GM18867 (cell line): ENCODE data around the gene PPP1R2.
"Not testable (repeated sequence)": the region's sequence is repeated elsewhere in the genome, so short reads cannot be mapped to it uniquely, and the experiment has no call there.

Experiments
- ATAC-seq: cut with Tn5 transposase; IDR thresholded peaks from one replicate; pipeline ENCODE4 v1.9.1; 2021; ENCODE audit warnings: mild to moderate bottlenecking, moderate library complexity; ENCODE audit not compliant: unreplicated experiment

Gene PPP1R2

DNA sequence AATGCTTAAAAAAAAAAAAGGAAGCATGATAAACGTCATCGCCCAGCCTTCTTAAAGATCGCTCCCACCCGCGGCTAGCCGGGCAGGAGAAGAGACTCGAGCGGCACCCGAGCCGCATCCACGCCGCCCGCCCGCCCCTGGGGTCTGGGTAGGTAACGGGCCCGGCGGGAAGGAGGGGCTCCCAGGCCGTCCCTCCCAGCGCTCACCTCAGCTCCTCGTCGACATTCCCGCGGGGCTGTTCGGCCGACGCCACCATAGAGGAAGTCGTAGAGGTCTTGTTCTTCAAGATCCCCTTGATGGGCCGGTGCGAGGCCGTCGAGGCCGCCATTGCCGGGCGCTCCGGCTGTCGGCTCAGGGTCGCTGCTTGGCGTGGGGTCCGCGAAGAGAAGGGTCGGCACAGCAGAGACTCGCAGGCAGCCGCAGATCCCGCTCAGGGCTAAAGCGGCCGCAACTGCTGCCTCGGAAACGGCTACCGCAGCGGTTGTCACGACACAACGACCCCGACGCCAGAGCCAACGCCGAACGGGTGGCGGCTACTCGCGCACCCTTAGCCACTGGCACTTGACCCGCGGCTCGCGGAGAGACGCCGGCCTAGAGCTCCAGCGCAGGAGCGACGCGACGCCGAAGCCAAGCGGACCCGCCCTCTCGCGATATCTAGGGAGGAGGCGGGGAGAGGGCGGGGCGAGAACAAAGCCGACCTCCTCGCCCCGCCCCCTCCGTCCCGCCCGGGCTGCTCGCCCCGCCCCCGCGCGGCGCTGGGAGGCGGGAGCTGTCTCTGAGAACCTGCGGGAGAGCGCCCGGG, at the start of gene PPP1R2:
Gene PPP1R2, minus strand, starts transcription at position 628 of the 802 bp plus-strand sequence. Its CDS starts 300 bp downstream, at position 328.
- peak; percentile 79 for ATAC-seq

DNA sequence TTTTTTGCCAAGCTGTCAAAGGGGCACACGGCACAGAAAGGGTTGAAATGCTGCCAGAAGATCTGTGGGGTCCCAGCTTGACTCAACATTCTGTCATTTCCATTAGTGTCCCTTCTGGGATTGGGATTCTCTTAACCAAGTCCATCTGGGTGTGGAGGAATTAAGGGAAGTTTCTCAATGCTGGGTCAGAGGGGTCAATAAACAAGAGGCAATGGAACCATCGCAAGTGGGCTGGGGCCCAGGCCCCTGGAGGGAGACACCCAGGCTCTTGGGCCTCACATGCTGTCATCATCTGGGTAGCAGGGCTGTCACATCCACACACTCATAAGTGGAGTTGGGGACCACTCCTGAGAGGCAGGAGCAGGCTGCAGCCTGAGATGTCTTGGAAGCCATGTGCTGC, 48.7 kb upstream of the PPP1R2 start:
- ATAC-seq: no peak

DNA sequence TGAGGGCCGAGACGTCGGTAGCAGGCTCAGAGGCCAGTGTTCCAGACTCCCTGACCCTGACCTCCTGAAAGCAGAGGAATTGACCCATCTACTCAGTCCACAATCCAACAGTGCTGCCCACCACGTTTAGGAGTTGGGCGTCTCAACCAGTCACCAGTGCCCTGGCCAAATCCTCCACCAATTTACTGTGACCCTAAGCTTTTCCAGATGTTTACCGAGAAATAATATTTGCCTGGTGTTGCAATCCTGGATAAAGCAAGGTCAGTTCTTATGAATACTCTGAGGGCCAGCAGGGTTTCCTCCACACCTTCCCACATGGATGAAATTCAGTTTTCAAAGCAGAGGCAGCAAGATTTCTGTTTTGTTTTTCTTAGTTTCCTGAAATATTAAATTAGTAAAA, 48.1 kb upstream of the PPP1R2 start:
- ATAC-seq: no peak

DNA sequence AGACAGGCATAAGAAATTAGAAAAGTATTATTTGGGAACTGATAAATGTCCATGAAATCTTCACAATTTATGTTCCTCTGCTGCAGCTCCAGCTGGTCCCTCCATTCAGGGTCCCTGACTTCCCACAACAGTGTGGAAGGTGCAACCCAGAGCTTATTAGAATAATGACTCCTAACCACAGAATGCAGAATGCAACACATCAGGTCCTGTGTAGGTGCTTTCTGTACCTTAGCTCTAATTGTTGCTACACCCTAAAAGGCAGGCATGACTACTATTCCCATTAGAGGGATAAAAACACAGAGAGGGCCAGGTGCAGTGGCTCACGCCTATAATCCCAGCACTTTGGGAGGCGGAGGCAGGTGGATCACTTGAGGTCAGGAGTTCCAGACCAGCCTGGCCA, 47.3 kb upstream of the PPP1R2 start:
- not testable (repeated sequence) for ATAC-seq

DNA sequence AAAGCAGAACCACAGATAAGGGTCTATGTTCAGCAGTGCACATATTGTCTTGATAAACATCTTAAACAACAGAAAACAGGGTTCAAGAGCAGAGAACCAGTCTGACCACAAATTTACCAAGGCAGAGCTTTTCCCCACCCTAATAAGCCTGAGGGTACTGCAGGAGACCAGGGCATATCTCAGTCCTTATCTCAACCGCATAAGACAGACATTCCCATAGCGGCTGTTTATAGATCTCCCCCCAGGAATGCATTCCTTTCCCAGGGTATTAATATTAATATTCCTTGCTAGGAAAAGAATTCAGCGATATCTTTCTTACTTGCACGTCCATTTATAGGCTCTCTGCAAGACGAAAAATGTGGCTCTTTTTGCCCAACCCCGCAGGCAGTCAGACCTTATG, 46.7 kb upstream of the PPP1R2 start:
- not testable (repeated sequence) for ATAC-seq

DNA sequence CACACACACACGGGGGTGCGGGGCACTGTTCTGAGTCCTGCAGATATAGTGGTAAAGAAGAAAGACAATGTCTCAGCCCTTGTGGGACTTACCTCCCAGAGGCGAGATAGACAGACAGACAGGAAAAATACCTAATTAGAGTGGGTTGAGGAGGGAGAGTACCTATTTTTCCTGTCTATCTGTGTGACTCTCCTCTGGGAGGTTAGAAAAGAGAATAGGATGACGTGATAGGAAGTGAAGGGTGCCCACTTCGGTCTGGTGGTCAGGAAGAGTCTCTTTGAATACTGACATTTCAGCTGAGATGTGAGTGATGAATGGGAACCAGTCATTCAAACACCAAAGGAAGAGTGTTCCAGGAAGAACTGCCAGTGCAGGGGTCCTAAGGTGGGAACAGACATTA, 44.7 kb upstream of the PPP1R2 start:
- no peak for ATAC-seq

DNA sequence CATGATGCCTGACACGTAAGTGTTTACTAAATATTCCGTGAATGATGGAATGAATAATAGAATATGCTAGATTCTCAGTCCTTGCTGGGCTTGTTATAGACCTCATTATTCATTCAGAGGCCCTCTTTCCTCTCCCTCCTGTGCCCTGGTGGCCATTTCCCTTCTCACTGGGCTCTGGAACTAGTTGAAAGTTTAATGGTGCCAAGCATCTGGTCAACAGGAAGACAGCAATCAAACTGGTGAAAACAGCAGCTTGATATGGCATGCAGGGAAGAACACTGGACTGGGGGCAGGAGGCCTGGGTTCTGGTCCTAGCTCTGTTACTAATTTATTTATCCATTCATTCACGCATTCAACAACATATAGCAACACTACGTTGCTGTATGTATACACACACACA, 44.3 kb upstream of the PPP1R2 start:
- no peak for ATAC-seq

DNA sequence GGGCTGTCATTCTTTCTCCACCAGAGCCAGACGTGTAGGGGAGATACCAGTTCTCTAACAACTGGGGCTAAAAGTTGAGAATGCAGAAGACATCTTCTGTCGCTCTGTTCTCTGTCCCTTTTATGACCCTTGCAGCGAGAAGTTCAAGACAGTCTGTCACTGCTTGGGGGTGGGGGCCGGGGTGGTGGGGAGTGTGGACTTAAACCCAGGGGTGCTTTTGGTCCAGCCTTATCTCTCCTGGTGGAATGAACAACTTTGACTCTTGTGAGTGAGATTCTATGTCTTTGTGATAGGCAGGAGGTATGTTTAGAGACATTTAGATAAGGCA, 41.4 kb upstream of the PPP1R2 start:
- no peak for ATAC-seq

DNA sequence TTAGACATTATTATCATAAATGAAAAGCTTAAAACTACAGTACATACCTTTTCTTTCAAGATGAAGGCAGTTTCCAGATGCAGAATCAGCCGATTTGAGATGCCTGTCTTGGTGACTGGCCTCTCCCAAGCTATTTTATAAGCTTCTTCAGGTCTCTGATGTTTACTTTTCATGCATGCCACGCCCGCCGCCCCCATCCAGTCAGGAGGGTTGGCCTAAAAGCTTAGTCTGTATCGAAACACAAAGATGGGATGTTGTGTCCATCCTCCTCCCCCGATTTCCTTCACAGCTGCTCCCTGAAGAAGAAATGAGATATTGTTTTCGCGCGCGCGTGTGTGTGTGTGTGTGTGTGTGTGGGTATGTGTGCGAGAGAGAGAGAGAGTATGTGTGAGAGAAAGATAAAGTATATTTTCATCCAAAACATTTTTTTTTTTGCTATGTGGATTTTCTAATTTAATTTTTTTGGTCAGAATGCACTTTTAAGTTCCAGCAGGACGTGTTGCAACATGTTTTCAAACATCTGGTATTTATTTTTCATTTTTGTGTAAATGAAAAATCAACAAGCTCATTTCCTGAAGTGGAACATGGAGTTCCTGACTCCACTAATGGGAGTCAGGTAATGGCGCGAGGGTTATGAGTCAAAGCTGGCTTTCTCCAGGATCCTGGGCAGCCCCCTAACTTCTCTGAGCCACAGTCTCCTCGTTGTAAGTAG, 40.9 kb upstream of the PPP1R2 start, which contains the start of gene APOD:
Gene APOD, minus strand, starts transcription at position 110 of the 712 bp plus-strand sequence. CDS start 4,479 bp downstream, outside the sequence.
- no peak for ATAC-seq

DNA sequence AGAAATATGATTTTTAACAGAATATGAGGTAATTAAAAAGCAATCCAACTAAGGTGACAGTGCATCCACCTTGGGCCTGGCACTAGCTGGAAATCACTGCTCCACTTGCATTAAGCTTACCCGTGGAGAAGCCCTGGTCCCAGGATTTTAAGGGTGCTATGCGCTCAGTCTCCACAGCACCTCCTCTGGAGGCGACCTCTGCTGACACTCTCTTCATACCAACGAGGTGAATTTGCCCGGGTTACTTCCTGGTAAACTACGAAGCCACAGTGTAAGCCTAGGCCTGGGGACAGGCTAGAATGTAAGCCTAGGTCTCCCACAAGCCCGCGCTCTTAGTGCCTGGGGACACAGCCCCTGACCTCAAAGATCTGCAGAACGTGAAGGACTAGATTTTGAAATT, 39.8 kb upstream of the PPP1R2 start:
- no peak for ATAC-seq

DNA sequence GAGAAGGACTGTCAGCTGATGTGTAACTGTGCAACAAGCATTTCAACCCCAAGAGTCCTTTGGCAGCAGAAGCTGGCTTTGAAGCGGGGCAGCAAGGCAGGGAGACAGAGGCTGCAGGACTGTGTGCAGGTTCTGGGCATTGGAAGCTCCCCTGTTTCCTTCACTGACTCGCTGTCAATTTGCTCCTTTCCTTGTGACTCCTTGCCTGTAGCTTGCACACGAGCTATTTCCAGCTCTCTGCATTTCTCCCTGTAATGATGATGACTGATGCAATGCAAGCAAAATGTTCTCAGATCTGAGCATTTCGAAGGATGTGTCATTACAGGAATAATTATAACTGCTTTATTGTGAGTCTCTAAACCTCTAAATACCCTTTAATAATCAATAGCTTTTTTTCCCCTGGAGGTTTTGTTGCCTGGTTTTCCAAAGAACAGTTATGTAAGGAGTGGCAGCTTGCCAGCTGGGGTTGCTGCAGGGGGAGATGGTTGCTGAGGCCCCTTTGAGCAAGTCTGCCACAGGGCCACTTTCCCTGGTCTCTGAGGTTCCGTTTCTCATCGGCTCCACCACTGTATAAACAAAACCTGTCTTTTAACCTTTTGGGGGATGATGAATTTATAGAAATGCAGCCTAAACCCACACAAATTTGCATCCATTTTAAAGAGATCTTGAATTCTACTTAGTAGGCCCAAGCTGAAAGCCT, 37.8 kb upstream of the PPP1R2 start:
- no peak for ATAC-seq

DNA sequence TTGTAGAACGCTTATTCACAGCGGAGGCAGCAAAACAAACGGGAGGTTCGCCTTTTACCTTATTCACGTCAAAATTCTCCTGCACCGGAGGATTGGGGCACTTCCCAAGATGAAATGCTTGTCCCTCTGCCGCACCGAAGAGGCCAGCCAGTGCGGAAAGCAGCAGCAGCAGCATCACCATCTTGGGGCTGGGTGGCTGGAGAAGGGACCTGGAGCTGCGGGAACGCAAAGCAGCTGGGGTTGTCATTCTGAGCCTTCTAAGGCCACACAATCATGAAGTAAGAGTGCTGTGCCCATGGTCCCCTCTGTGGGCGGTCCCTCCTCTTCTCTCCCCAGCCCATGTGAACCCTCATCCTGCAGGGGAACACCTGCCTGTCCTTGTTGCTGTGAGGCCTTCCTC, 36.2 kb upstream of the PPP1R2 start:
- no peak for ATAC-seq

DNA sequence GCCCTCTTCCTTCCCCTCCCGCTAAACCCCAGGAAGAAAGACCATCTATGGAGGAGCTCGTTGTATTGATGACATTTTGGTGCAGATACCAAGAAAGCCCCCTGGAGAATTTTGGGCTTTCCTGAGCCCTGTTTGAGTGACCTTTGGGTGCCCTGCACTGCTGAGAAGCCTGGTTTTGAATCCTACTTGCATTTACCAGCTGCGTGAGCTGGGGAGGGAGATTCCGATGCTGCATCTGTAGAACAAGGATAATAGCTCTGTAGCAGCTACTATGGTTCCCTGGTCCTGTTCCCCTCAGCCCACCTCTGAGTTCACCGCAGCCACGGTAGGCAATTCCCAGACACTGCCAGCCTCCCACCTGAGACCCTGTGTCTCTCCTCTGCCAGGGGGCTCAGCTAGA, 35.4 kb upstream of the PPP1R2 start:
- no peak for ATAC-seq

DNA sequence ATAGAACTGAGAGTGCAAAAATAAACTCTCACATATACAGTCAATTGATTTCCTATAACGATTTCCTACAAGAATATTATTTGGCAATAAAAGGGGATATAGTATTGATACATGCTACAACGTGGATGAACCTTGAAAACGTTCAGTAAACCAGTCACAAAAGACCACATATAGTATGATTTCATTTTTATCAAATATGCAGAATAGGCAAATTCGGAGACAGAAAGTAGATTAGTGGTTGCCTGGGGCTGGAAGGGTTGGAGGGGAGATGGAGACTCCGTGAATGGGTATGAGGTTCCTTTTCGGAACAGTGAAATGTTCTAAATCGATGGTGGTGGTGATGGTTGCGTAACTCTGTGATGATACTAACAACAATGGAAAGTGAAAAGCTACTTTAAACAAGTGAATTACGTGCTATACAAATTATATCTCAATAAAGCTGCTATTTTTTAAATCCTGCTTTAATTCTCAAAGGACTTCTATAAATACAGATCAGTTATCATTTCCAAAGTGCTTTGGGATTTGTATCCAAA, 34.6 kb upstream of the PPP1R2 start:
- no peak for ATAC-seq

DNA sequence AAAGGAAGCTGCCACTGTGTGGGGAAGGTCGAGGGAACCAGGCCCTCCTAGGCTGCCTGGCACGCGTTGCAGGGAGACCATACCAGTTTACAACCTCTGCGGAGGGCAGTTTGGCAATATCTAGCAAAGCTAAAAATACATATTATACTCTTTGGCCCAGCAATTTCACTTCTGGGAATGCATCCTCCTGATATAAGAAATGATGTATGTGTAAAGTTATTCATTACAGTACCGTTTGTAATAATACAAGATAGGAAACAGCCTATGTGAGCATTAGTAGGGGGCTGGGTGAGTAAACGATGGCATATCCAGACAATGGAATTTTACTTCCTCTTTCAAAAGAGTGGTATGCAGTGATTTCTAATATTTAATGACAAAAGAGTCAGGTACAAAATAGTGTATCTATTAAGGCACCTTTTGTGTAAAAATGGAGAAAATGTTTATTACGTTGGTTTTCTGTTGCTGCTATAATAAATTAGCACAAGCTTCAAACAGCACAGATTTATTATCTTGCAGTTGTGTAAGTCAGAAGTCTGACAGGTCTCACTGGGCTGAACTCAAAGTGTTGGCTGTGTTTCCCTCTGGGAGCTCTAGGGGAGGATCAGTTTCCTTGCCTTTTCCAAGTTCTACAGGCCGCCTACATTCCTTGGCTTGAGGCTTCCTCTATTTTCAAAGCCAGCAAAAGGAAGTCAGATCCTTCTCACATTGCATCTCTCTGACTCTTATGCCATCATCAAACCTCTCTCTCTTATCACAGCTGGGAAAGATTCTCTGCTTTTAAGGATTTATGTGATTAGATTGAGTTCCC, 31.6 kb upstream of the PPP1R2 start:
- no peak for ATAC-seq

DNA sequence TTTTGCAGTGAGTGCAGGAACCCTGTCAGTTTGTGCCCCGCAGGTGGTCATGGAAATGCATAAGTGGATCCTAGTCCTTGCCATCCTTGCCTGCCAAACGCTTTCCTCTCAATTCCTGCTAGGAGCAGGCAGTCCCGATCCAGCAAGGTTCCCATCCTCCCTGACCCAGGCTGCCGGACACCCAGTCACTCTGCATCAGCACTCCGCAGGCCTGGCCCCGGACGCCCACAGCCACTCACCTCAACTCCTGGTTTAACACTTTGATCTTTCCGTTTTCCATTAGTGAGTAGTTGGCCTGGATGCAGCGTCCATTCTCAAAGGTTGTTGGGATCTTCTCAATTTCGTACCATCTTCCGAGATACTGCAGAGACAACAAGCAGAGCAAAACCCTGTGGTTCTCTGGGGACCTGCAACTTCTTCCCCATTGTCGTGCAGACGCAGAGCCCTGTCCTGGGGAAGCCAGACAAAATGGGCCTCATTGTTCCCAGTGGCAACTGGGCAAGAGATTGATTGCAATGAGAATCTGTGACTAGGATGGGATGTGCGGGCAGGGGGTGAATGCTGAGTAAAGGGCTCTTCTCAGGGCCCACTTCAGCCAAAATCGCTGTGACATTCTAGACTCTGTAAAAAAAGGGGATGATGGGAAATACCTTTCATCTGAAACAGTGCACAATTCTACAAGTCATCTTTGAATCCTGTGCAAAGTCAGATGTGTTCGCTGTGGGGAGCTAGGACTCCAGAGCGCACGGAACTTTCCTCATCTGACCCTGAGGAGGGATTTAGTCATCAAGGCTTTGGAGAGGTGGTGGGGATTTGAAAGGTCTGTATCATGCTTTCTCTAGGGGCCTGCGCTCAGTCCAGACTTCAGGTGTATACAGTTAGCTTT, 30.7 kb upstream of the PPP1R2 start:
- ATAC-seq: no peak

DNA sequence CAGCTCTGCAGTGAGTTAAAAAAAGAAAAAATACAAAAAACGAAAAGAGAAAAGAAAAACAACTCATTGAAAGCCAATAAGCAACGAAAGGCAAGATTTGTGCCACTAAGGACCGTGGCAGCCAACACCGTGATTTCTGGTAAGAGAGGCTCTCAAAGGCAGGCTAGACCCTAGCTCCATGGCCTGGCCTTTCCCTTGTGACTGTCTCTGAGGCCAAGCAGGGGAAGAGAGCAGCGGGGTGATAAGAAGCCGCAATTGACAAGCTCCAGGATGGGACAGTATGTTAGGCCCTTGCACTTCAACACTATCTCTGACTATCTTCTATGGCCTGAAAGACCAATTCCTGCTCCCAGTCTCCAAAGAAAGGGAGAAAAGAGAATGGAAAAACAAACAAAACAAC, 28.2 kb upstream of the PPP1R2 start:
- no peak for ATAC-seq

DNA sequence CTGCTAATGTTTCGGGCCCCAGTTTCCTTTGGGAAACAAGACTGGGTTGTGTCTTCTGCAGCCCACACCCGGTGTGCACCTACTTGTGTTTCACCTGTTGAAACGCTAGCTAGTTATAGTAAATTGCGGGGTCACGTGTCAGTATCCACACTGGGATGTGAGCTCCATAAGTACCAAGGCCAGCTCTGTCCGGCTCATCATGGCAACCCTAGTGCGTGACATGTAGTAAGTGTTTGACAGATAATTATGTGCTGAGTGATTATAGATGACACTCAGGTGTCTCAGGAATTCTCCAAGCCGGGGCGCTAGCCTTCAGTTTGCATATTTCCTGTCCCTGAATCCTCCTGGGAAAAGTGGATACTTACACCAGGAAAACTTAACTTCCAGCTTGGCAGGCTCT, 27.8 kb upstream of the PPP1R2 start:
- no peak for ATAC-seq

DNA sequence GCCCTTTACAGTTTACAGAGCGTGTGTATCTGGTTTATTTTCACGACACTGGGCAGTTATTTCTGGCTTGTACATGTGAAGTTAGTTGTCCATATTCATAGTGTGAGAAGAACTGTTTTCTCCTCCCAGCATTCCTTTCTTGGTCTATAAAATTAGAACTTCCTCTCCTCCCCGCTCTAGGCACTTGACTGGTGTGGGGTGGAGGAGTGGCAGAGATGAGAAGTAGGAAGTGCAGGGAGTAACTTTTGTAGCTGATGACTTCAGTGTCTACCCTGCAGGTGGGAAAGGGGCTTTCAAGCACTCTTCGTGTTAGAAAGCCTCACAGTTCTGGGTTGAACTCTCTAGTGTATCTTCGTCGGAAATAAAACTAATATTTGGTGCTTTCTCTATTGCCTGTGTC, 27.2 kb upstream of the PPP1R2 start:
- no peak for ATAC-seq

DNA sequence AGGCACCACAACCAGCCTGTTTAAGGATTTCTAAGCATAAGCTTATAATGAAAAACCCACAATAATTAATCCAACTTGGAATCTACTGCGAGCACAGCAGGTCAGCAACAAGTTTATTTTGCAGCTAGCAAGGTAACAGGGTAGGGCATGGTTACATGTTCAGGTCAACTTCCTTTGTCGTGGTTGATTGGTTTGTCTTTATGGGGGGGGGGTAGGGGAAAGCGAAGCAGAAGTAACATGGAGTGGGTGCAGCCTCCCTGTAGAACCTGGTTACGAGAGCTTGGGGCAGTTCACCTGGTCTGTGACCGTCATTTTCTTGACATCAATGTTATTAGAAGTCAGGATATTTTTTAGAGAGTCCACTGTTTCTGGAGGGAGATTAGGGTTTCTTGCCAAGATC, 25.5 kb upstream of the PPP1R2 start:
- no peak for ATAC-seq
